GM12801 (cell line): Measurements from ENCODE around the gene PIK3C3.

ENCODE experiments used
- CTCF ChIP-seq: IDR thresholded peaks from one replicate; pipeline ENCODE4 v1.5.1; 2011; ENCODE audit warnings: control low read depth; ENCODE audit not compliant: insufficient read length; ENCODE audit errors: extremely low read depth

The PIK3C3 gene

DNA sequence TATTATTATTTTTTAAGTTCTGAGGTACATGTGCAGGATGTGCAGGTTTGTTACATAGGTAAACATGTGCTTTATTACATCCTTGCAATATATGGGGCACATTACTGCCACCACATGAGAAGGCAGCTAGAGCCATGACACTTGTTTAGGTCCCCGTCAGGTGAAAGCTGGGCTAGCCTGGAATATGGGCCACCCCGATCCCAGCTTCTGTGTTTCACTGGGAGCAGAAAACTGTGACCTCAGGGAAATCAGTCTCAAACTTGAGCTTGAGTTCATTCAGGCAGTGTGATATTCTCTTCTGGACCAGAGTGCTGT is 176.9 kb downstream of the PIK3C3 start:
- no peak for TF ChIP-seq CTCF
